Globus pallidus (tissue), 1 donor: Measurements from ENCODE around the gene NBEAL2.

Experiments used
- DNase-seq: peaks from one replicate; pipeline ENCODE4 v3.0.0-alpha.2; 2015; ENCODE audit warnings: low spot score

NBEAL2 gene

DNA sequence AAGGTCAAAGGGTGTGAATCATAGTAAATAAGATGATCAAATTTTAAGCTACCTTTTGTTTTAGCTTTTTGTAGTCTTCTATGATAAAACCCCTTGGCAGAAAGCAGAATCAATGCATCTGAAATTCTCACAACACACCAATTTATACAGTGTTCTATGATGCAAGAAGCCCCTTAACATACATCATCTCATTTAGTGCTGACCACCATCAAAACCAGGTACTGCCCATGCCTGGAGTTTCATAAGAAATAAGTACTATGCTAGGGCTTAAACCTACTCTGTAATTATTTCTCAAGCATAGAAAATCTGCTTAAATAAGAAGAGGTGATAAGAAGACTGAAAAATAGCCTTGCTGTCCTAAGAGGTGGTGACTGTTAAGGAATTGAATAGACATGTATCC is 67.6 kb downstream of the NBEAL2 start:
- no peak for DNase-seq

- no peak for DNase-seq
Observed at GRCh38 chr3:47047673-47048072, 68.2 kb downstream of the NBEAL2 start.

DNA sequence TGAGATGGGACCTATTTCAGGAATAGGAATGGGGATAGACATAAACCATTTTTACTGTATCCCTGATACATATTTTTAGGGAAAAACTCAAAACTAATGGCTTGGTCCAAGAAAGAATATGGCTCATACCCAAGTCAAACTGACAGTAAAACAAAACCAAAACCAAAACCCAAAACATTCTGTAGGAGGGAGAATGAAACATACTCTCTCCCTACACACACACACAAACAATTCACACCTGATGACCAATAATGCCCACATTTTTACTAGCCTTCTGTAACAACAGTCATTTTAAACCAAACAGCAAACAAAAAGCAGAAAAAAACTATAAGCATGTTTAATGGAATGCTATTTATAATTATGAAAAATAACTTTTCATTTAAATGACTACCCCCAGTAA is 74.9 kb downstream of the NBEAL2 start:
- DNase-seq, result no peak

- no peak for DNase-seq
Observed at GRCh38 chr3:47056705-47057104, 77.2 kb downstream of the NBEAL2 start.

- DNase-seq, result no peak
Observed at GRCh38 chr3:47057212-47057671, 77.8 kb downstream of the NBEAL2 start.
